Trophoblast cell (in vitro differentiated cells and primary cell): ENCODE results near the gene CEP63.

Source experiments
- DNase-seq, 2 donors: peaks; one replicate each; pipeline ENCODE4 v3.0.0-alpha.2; 2016
- H2AFZ ChIP-seq: 2 replicates; pipeline ENCODE4 v1.6.1; 2013; ENCODE audit warnings: low read length, moderate library complexity, mild to moderate bottlenecking; ENCODE audit not compliant: insufficient read depth, poor library complexity
- H2AK5ac ChIP-seq: 2 replicates; pipeline ENCODE4 v1.6.1; 2013; ENCODE audit warnings: mild to moderate bottlenecking, low read length
- H2BK120ac ChIP-seq: 2 replicates; pipeline ENCODE4 v1.6.1; 2013; ENCODE audit warnings: low read length, mild to moderate bottlenecking, moderate library complexity; ENCODE audit not compliant: insufficient read depth, poor library complexity
- H2BK12ac ChIP-seq: 2 replicates; pipeline ENCODE4 v1.6.1; 2013; ENCODE audit warnings: mild to moderate bottlenecking, low read length, moderate library complexity
- H2BK5ac ChIP-seq: 2 replicates; pipeline ENCODE4 v1.6.1; 2013; ENCODE audit warnings: low read length, low read depth, moderate library complexity, mild to moderate bottlenecking; ENCODE audit not compliant: poor library complexity
- H3K14ac ChIP-seq: 2 replicates; pipeline ENCODE4 v1.6.1; 2013; ENCODE audit warnings: mild to moderate bottlenecking, low read length
- H3K18ac ChIP-seq: 2 replicates; pipeline ENCODE4 v1.6.1; 2013; ENCODE audit warnings: mild to moderate bottlenecking, low read length
- H3K23ac ChIP-seq: 2 replicates; pipeline ENCODE4 v1.6.1; 2013; ENCODE audit warnings: low read length
- H3K27ac ChIP-seq: 2 replicates; pipeline ENCODE4 v1.5.1; 2013; ENCODE audit warnings: low read depth, mild to moderate bottlenecking, inconsistent platforms, low read length, moderate library complexity
- H3K27me3 ChIP-seq: 2 replicates; pipeline ENCODE4 v1.6.1; 2013; ENCODE audit warnings: inconsistent platforms, mild to moderate bottlenecking, low read length, moderate library complexity; ENCODE audit not compliant: insufficient read depth
- H3K36me3 ChIP-seq, 2 experiments: 1 replicate in 1 of 2; 2 replicates in 1 of 2; pipeline ENCODE4 v1.6.1; 2013; ENCODE audit warnings: low read length in 2 of 2, mild to moderate bottlenecking in 2 of 2, moderate library complexity in 1 of 2; ENCODE audit not compliant: insufficient read depth in 2 of 2, control insufficient read depth in 1 of 2
- H3K4ac ChIP-seq: 2 replicates; pipeline ENCODE4 v1.6.1; 2013; ENCODE audit warnings: low read depth, mild to moderate bottlenecking, low read length, moderate library complexity
- H3K4me1 ChIP-seq, 2 experiments: 1 replicate in 1 of 2; 2 replicates in 1 of 2; pipeline ENCODE4 v1.6.1; 2013; ENCODE audit warnings: low read length in 2 of 2, mild to moderate bottlenecking in 2 of 2, moderate library complexity in 1 of 2; ENCODE audit not compliant: insufficient read depth in 2 of 2, control insufficient read depth in 1 of 2
- H3K4me2 ChIP-seq: 2 replicates; pipeline ENCODE4 v1.6.1; 2013; ENCODE audit warnings: inconsistent platforms, mild to moderate bottlenecking, low read length, moderate library complexity
- H3K4me3 ChIP-seq: 2 replicates; pipeline ENCODE4 v1.5.1; 2013; ENCODE audit warnings: mild to moderate bottlenecking, low read depth, low read length, inconsistent platforms
- H3K79me1 ChIP-seq: one replicate; pipeline ENCODE4 v1.6.1; 2013; ENCODE audit warnings: low read length
- H3K79me2 ChIP-seq: 2 replicates; pipeline ENCODE4 v1.6.1; 2013; ENCODE audit warnings: low read length, mild to moderate bottlenecking; ENCODE audit not compliant: control insufficient read depth, insufficient read depth, poor library complexity
- H3K9ac ChIP-seq: 2 replicates; pipeline ENCODE4 v1.6.1; 2013; ENCODE audit warnings: mild to moderate bottlenecking, low read length
- H3K9me3 ChIP-seq: 2 replicates; pipeline ENCODE4 v1.6.1; 2013; ENCODE audit warnings: low read depth, mild to moderate bottlenecking, control low read depth, inconsistent platforms, low read length; ENCODE audit not compliant: insufficient read depth
- H4K12ac ChIP-seq: 2 replicates; pipeline ENCODE4 v1.6.1; 2013; ENCODE audit warnings: low read depth, mild to moderate bottlenecking, low read length, moderate library complexity
- H4K8ac ChIP-seq: 2 replicates; pipeline ENCODE4 v1.6.1; 2013; ENCODE audit warnings: low read depth, mild to moderate bottlenecking, low read length, moderate library complexity
- H4K91ac ChIP-seq: one replicate; pipeline ENCODE4 v1.6.1; 2013; ENCODE audit warnings: low read depth, mild to moderate bottlenecking, low read length, moderate library complexity
- WGBS: extraction: QIAGEN DNeasy Blood & Tissue Kit; methylation state at CpG from one replicate; pipeline ENCODE4 v1.1.7; 2013; ENCODE audit warnings: missing lambda C conversion rate; ENCODE audit not compliant: insufficient read length, insufficient coverage; ENCODE audit errors: extremely low coverage; 5-methylcytosine and 5-hydroxymethylcytosine counted together

The CEP63 gene

GRCh38 chr3:134601539-134602439 lies 115.9 kb downstream of the CEP63 start:
- Histone ChIP-seq H3K27ac (no peak overlapping the region), H2BK120ac (no peak overlapping the region), H2AFZ (no peak overlapping the region), H3K18ac (no peak overlapping the region), H3K9ac (no peak overlapping the region), H2AK5ac (no peak overlapping the region), H3K4me1 (peaks cover 14% of the 10 kb centered on the region in 2 experiments), H3K79me2 (no peaks in the 10 kb centered on the region), H4K12ac (no peak overlapping the region), H3K4me2 (no peak overlapping the region), H4K8ac (no peak overlapping the region), H3K14ac (no peak overlapping the region), H3K79me1 (peaks cover 5% of the 10 kb centered on the region), H3K27me3 (no peaks in the 10 kb centered on the region), H3K4me3 (no peak overlapping the region), H2BK5ac (no peak overlapping the region), H4K91ac (no peak overlapping the region), H3K4ac (no peak overlapping the region), H2BK12ac (no peak overlapping the region), H3K23ac (no peak overlapping the region), H3K36me3 (no peaks in the 10 kb centered on the region), H3K9me3 (no peaks in the 10 kb centered on the region)
- no CpG with 5 or more reads among the region's 19 CpGs for WGBS
- DNase-seq = peak; percentile 69 to 90

- Histone ChIP-seq H2BK120ac (no peak overlapping the region), H4K91ac (no peak overlapping the region), H3K27ac (no peak overlapping the region), H4K8ac (no peak overlapping the region), H3K23ac (no peak overlapping the region), H3K9ac (no peak overlapping the region), H2BK12ac (no peak overlapping the region), H3K36me3 (no peaks in the 10 kb centered on the region), H3K4me3 (no peak overlapping the region), H3K14ac (no peak overlapping the region), H3K4ac (no peak overlapping the region), H3K4me1 (peaks cover 8 to 9% of the 10 kb centered on the region in 2 experiments), H3K9me3 (no peaks in the 10 kb centered on the region), H2BK5ac (no peak overlapping the region), H2AFZ (no peak overlapping the region), H4K12ac (no peak overlapping the region), H3K18ac (no peak overlapping the region), H2AK5ac (no peak overlapping the region), H3K27me3 (no peaks in the 10 kb centered on the region), H3K79me2 (no peaks in the 10 kb centered on the region), H3K79me1 (no peaks in the 10 kb centered on the region), H3K4me2 (no peak overlapping the region)
- no peak for DNase-seq
- WGBS = no CpG with 5 or more reads among the region's 6 CpGs
These were observed 116.6 kb downstream of the CEP63 start for GRCh38 chr3:134602440-134602814.

GRCh38 chr3:134603480-134603879 lies 117.6 kb downstream of the CEP63 start:
- no peak for DNase-seq
- no peak overlapping the region for H3K18ac ChIP-seq
- H4K12ac ChIP-seq = no peak overlapping the region
- no peaks in the 10 kb centered on the region for H3K36me3 ChIP-seq
- H3K27me3 ChIP-seq = no peaks in the 10 kb centered on the region
- H4K91ac ChIP-seq = no peak overlapping the region
- H4K8ac ChIP-seq = no peak overlapping the region
- peaks cover 5 to 6% of the 10 kb centered on the region in 2 experiments for H3K4me1 ChIP-seq
- H2BK120ac ChIP-seq = no peak overlapping the region
- no peak overlapping the region for H2BK5ac ChIP-seq
- no peak overlapping the region for H3K14ac ChIP-seq
- no peak overlapping the region for H3K9ac ChIP-seq
- no peak overlapping the region for H3K4me2 ChIP-seq
- H2AK5ac ChIP-seq = no peak overlapping the region
- H2AFZ ChIP-seq = no peak overlapping the region
- H3K79me2 ChIP-seq = no peaks in the 10 kb centered on the region
- H3K23ac ChIP-seq = no peak overlapping the region
- no peaks in the 10 kb centered on the region for H3K79me1 ChIP-seq
- H3K27ac ChIP-seq = no peak overlapping the region
- no CpG with 5 or more reads among the region's 4 CpGs for WGBS
- H3K9me3 ChIP-seq = no peaks in the 10 kb centered on the region
- H3K4ac ChIP-seq = no peak overlapping the region
- H3K4me3 ChIP-seq = no peak overlapping the region
- H2BK12ac ChIP-seq = no peak overlapping the region

- Histone ChIP-seq H2AK5ac (no peak overlapping the region), H3K18ac (no peak overlapping the region), H4K12ac (no peak overlapping the region), H3K4me1 (peaks cover 5 to 6% of the 10 kb centered on the region in 2 experiments), H2BK120ac (no peak overlapping the region), H3K27ac (no peak overlapping the region), H3K36me3 (no peaks in the 10 kb centered on the region), H2AFZ (no peak overlapping the region), H3K23ac (no peak overlapping the region), H3K9ac (no peak overlapping the region), H3K79me1 (no peaks in the 10 kb centered on the region), H3K4me3 (no peak overlapping the region), H3K4ac (no peak overlapping the region), H3K14ac (no peak overlapping the region), H3K4me2 (no peak overlapping the region), H4K8ac (no peak overlapping the region), H2BK12ac (no peak overlapping the region), H4K91ac (no peak overlapping the region), H2BK5ac (no peak overlapping the region), H3K27me3 (no peaks in the 10 kb centered on the region), H3K79me2 (no peaks in the 10 kb centered on the region), H3K9me3 (no peaks in the 10 kb centered on the region)
- no peak for DNase-seq
- WGBS = no CpG with 5 or more reads among the region's 13 CpGs
These were observed 118.1 kb downstream of the CEP63 start for GRCh38 chr3:134603956-134604355.
